Raji (cell line): ENCODE measurements around the gene SPATA19.

Experiments used
- POLR2A ChIP-seq: IDR thresholded peaks from 2 replicates; pipeline ENCODE4 v1.6.1; 2011; ENCODE audit warnings: low read depth, low read length, control low read depth; ENCODE audit not compliant: insufficient read depth

The SPATA19 gene

DNA sequence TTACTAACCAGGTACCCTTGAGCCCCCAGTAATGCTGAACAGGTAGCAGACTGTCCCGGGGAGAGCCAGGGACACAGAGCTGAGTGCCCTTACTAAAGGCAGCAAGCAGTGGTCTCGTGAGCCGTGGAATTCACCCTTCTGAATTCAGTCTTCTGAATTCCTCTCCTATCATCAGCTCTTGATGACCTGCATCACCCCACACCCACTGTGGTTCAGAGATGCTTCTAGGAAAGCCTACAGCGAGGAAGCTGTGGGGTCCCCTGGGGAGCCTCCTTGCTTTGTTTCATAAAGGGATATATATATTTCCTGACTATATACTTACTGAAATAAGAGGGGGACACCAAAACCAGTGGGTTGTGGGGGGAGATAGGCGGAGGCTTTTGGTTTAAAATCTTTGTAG lies 2.6 kb downstream of the SPATA19 start:
- TF ChIP-seq POLR2A = no peak

DNA sequence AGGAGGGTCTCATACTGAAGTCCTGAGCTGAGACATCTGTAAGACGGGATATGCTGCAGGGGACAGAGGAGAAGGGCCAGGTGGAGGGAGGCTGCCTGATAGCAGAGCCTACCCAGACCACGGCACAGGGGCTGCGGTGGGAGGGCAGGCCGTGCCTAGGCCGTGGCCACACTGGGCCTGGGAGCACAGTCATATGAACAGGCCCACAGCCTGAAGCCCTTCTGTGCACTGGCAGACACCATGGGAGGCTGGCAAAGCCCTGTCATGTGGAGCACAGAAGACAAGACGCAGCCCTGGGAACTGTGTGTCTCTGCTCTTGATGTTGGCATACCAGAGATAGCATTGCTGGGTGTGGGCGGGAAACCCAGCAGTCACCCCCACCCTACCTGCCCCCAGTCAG lies 3.3 kb downstream of the SPATA19 start:
- no peak for TF ChIP-seq POLR2A

DNA sequence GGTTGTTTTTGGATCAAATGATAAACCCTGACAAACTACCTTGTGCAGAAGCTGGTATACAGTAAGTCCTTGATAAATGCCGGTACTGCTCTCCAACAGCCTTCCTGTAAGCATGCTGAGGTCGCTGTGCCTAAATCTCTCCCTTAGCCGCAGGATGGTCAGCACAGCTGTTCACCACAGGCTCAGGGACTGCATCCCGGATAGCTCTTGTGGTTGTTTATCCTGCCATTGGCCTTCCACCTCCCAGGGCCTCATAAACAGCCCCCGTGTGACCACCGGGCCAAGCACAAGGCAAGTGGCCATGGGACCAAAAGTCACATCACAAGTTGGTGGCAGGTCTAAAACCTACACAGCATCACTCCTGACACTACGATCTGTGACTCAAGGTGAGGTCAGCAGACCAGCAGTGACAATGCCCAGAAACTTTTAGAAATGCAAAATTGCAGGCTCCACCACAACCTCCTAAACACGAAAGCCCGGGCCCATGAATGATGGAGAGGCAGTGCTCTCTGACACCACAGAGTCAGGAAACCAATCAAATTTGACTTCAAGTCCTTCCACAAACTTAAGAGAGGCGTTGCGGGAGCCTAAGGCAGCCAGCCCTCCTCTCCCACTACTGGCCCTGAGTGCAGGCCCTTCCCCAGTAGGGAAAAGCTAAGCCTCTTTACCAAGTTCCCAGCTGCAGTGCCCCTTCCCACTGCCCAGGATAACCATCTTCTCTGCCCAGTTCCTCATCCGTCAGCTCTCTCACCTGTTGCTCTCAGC lies 3.9 kb downstream of the SPATA19 start:
- no peak for TF ChIP-seq POLR2A

DNA sequence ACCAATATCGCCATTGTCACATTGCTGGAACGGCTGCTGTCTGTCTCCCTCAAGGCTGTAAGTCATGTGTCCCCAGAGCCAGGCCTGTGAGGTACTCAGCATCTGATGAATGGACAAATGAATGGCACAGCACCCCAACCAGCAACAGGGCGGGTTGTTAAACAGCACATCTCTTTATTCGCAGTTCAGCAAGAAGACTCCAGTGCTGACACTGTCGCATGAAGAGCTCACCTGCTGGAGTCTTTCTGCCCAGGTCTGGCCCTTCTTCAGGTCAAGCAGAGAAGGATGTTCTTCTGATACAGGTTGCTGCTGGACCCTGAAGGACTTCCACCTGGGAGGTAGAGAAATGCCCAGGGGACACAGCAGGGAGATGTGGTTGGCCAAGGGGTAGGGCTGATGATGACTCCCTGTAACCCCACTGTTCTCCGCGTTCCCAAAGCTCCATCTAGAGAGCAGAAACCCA lies 4.8 kb downstream of the SPATA19 start:
- no peak for TF ChIP-seq POLR2A

DNA sequence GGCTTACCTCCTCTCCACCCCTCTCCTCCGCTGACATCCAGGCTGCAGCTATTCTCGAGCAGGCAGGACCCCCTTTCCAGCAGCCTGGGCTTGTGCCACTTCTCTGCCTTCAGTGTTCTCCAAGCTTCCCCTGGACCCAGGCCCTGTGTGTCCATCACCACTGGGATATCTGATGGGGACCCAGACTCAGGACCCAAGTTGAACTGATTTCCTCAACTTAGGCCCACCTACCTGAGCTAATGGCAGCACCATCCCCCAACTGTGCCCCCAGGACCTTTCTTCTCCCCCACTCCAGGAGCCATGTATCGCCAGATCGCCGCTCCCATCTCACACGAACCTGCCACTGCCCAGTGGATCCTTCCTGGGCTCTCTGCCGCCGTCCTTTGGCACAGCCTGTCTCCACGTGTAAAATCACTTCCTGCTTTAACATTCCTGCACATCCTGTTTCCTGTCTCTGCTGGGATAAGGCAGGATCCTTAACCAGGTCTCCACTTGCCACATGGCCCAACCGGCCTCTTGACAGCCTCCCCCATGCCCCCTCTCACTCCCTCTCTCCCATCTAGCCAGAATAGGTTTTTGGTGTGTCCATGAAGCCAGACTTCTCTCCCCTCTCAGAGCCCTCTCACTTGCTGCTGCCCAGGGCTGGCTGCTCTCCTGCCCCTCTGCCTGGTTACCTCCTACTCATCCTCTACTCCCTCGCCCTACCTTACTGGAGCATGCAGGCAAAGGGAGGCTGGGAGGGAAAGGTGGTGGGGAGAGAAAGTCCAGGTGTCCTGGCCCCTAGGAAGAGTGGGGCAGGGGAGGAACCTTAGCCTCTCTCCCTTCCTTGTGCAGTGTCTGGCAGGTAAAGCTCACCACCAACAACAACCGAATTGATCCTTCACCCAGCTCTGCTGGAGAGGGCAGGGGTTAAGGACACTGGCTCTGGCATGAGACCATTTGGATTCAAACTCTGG lies 9.4 kb downstream of the SPATA19 start:
- no peak for TF ChIP-seq POLR2A

DNA sequence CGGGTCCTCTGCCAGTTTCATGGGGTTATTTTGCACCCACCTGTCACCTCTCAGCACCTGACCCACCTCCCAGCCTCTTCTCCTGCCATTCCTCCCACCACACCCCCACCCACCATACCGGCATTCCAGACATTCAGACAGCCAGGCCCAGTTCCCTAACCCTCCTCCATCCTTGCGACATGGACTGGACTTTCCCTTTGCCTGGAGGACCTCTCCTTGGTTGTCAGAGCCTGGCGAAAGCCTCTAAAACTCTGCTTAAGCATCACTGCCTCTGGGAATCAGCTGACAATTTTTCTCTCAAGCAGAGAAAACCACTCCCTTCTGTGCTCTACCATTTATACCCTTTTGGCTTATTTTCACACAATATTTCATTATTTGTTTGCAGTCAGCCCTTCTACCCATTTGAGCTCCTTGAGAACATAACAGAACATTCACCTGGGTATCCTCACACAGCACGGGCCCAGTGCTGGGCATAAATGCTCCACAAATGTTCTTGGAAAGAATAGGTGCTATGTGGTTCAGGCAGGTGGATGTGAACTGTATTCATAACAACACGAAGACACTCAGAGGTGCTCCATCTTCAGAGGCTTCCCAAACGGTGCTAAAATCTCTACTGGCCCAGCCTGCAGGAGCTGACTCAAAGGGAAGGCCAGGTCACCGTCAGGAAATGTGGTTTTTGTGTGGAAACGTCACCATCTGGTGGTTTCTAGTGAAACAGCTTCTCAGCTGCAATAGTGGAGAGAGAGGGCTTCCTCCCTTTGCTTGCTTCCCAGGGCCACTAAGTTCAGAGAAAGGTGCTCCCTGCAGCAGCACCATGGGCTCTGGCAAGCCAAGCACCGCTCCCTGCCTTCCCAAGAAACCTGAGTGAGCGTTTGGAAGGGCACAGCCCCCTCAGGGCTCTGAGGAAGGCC lies 10.4 kb downstream of the SPATA19 start:
- no peak for TF ChIP-seq POLR2A

DNA sequence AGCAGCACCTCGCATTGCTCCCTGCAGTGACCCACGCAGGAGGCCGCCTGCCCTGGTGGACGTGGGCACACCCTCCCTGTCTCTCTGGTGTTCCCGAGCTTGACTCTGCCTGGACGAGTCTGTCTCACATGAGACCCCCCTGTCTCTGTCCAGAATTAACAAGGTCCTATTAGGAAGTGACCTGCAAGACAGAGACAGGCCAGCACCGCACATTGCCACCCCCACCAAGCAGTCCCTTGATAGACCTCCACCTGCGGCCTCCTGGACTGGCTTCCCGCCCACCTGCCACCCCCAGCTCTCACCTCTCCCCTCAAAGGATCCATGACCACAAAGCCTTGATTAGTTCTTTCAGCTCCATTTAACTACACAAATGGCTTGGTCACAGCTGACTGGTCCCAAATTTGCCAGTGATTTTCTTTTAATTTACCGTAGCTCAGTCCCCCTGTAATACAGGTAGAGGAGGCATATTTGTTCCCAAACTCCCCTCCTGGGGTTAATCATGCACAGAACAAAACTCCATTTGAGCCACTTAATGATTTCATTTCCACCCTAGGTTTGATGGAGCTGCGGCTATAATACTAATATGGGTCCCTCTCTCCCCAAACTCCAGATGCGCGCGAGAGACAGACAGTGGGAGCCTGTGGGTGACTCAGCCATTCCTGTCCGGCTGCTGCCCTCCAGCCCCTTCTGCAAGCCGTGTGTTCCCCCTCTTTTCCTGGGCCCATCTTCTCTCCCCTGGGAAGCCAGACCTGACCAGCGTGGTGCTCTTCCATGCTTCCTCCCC lies 11.2 kb downstream of the SPATA19 start:
- TF ChIP-seq POLR2A = no peak

DNA sequence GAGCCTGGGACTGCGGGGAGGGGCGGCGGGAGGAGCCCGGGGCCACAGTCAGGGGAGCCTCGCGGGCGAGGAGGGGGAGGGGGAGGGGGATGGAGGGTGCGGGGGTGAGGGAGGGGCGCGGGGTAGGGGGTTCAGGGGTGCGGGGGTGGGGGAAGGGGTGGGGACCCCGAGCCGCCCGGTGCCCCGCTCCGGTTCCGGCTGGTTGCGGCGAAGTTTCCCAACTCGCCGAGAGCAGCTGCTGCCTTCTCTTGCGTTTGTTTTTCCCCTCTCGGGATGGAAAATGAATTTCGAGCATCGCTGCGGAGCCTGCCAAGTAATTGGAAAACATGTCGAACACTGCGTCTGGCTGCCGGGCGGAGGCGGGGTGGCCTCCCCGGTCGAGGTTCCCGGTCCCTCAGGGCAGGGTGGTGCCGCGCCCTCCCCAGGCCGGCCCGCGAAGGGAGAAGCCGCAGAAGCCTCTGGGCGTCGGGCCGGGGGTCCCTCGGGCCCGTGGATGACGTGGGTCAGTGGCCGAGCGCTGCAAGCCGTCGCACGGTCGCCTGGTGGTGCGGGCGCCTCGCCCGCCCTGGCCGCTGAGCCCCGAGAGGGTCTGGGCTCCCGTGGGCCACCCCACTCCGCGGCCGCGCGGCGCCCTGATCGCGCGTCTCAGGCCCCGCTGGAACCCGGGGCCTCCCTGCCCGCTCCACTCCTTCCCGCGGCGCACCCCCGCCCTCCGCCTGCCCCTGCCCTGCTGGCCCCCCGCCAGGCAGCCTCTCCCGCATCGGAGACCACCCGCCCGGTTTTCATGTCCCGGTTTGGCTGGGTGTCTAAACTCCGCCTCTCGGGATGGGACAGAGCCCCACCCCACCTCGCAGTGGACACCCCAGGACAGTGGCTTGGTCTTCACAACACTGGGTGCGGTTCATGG lies 12.1 kb downstream of the SPATA19 start:
- TF ChIP-seq POLR2A = no peak

DNA sequence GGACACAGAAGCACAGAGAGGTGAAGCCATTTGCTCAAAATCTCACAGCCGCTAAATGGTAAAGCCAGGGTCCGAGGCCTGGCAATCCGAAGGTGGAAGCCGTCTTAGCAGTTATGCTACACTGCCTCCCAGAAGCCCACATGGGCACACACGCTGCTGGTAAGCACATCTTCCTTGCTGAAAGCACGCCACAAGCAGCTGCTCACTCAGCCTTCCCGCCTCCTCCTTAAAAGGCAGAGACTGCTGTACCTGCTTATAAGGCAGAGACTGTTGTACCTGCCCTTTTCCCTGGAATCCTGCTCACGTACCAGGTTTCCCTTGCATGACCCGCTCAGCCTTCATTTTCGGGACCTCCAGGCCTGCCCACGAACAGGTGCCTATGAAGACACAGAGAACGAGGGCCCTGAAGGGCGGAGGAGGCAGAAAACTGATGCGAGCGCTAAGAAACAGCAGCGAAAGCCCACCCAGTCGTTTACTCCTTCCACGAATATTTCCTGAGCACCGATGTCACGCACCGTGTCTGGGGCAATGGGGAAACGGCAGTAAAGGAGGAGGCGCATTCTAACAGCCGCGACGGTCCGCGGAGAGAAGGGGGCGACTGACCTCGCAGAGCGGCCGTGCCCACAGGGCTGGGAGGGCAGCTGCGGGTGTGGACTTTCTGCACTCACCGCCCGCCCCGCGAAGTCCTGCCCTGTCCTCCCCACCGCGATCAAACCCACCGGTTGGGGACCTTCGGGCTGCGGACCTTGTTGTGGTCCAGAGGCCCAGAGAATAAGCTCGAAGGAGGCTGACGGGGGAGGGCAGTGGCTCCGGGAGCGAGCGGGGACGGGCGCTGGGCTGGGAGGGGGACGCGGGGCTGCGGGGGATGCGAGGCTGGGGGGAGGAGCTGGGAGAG lies 13.0 kb downstream of the SPATA19 start:
- TF ChIP-seq POLR2A = no peak

DNA sequence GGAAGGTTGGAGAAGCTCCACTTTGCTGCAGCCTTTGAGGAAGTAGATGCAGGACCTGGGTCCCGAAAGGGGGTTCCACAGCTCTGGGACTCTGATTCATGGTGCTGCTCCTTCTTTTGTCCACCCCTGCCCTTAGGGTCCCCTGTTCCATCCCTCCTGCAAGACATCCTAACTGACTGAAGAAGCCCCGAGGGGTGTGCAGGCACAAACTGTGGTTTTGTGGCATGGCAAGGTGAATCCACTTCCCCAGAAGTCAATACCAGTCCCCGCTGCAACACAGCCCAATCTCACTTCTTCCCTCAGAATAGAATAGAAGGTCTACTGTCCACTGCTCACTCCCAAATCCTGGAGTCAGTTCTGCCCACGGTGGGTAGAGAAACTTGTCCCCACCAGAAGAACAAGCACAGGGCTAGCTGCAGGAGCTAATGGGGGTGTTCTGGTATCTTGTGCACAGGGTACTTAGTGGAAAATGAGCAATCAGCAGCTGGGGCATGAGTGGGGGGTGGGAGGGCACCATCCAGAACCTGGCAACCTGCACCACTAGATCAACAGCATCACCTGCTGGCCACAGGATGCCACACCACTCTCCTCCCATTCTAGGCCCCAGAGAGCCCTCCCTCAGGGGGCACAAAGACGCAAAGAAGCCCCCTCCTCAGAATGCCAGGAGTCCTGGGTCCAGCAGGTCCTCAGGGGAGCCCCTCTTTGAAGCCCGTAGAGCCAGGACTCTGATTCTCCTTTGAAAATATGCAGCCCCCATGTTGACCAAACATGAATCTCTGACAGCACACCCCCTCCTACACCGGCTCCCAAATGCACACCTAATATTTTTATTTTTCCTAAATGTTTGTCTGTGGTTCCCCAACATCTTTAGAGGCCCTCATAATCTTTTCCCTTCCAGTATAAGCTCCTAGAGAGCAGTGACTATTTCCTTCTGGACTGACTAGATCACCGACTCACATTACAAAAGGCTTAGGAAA lies 14.1 kb downstream of the SPATA19 start:
- no peak for TF ChIP-seq POLR2A

DNA sequence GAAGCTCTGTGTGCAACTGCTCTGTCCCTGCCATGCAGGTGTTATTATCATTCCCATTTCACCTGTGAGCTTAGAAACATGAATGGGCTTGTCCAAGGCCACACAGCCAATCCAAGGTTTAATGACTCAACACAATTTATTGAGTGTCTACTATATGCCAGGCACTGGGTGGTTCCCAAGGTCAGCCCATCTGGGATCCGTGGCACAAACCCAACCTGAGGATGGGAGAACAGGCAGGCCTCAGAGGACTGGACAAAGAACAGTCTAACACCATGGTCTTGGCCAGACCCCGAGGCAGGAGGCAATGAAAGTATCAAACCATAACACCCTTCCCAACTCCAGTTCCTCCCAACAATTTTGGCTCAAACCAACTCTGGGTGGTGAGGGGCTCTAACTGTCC lies 15.7 kb downstream of the SPATA19 start:
- TF ChIP-seq POLR2A = no peak
